HT-29 (cell line): ENCODE results near the gene SMG6. TPM values are rescaled to one million over a fixed set of nuclear protein-coding genes. Genes with fewer than 3 reads are reported as not detected.
"Not testable (repeated sequence)": the region's sequence is repeated elsewhere in the genome, so short reads cannot be mapped to it uniquely, and the experiment has no call there.

Experiments
- DNase-seq: peaks from one replicate; pipeline ENCODE4 v3.0.0-alpha.2; 2015; ENCODE audit warnings: low spot score
- total RNA-seq: library from RNA; depleted of rRNA; stranded (reverse); fragments of >200 nt; shearing (Covaris generic); gene quantifications from 2 replicates; pipeline ENCODE4 v1.2.3, GENCODE V29; 2014

The SMG6 gene
- total RNA-seq, 1 experiment from 2014 or later = 14.9 TPM

GRCh38 chr17:2204393-2204792, 99.2 kb downstream of the SMG6 start:
- no peak for DNase-seq

GRCh38 chr17:2203818-2204217, 99.8 kb downstream of the SMG6 start:
- no peak for DNase-seq

GRCh38 chr17:2202996-2203575, 100.5 kb downstream of the SMG6 start:
- no peak for DNase-seq

- no peak for DNase-seq
Measured at GRCh38 chr17:2202302-2202995, 101.1 kb downstream of the SMG6 start.

GRCh38 chr17:2199386-2199785, 104.2 kb downstream of the SMG6 start:
- not testable (repeated sequence) for DNase-seq

GRCh38 chr17:2198927-2199326, 104.7 kb downstream of the SMG6 start:
- DNase-seq = no peak

GRCh38 chr17:2197271-2197670, 106.3 kb downstream of the SMG6 start:
- DNase-seq = no peak

GRCh38 chr17:2195729-2196128, 107.9 kb downstream of the SMG6 start:
- no peak for DNase-seq

GRCh38 chr17:2194889-2195335, 108.7 kb downstream of the SMG6 start:
- no peak for DNase-seq

GRCh38 chr17:2192367-2193057, 111.1 kb downstream of the SMG6 start:
- no peak for DNase-seq

GRCh38 chr17:2191785-2192184, 111.8 kb downstream of the SMG6 start:
- DNase-seq = no peak

GRCh38 chr17:2191227-2191626, 112.4 kb downstream of the SMG6 start:
- DNase-seq = no peak

- DNase-seq = no peak
Measured at GRCh38 chr17:2190014-2190413, 113.6 kb downstream of the SMG6 start.

- DNase-seq = no peak
Measured at GRCh38 chr17:2188971-2189630, 114.5 kb downstream of the SMG6 start.

GRCh38 chr17:2187758-2188157, 115.8 kb downstream of the SMG6 start:
- DNase-seq = no peak

- no peak for DNase-seq
Measured at GRCh38 chr17:2186937-2187336, 116.6 kb downstream of the SMG6 start.

- DNase-seq = no peak
Measured at GRCh38 chr17:2184993-2185931, 118.3 kb downstream of the SMG6 start.

GRCh38 chr17:2183346-2183745, 120.2 kb downstream of the SMG6 start:
- DNase-seq = no peak

GRCh38 chr17:2181897-2182448, 121.6 kb downstream of the SMG6 start:
- DNase-seq = no peak

GRCh38 chr17:2181206-2181896, 122.2 kb downstream of the SMG6 start:
- DNase-seq = no peak
